ENCODE measurements around the gene LRBA. TPM values are rescaled to one million over a fixed set of nuclear protein-coding genes. Genes with fewer than 3 reads are reported as not detected.

The LRBA gene
- total and polyA plus RNA-seq, 2 of the 4 experiments (the other 2 are of a cell fraction) = 10.2 to 51.6 TPM

DNA sequence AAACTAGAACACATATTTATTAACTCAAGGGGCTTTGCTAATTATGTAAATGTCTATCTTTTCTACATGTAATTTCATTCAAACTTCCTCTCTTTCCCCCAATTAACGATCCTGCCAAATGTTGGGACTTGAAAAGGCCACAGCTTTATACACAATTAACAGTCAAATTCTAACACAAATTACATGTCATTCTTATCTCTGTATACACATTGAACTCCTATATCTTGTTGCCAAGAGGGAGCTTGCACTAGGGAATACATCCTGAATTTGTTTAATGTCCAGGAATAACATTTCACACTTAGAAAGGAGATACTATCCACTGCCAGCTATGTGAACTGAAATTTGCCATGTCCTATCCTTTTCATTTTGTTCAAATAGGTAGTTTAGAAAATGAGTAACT lies 472.0 kb downstream of the LRBA start:
- no peak for TF ChIP-seq RCOR1 (IDR thresholded peaks at IDR 0.05; ENCODE audit: insufficient replicate concordance, low read length)
- TF ChIP-seq FOS (IDR thresholded peaks at IDR 0.05; ENCODE audit: low read depth, low read length) = no peak
- TF ChIP-seq, protein P1, sequence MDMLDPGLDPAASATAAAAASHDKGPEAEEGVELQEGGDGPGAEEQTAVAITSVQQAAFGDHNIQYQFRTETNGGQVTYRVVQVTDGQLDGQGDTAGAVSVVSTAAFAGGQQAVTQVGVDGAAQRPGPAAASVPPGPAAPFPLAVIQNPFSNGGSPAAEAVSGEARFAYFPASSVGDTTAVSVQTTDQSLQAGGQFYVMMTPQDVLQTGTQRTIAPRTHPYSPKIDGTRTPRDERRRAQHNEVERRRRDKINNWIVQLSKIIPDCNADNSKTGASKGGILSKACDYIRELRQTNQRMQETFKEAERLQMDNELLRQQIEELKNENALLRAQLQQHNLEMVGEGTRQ (IDR thresholded peaks at IDR 0.05; ENCODE audit: low read depth, low read length) = no peak
- TF ChIP-seq NFE2L2 (IDR thresholded peaks at IDR 0.05; ENCODE audit: low read depth, low read length) = no peak
- no peak for TF ChIP-seq MAFK (IDR thresholded peaks at IDR 0.05; ENCODE audit: low read depth, low read length)
- TF ChIP-seq SMC3 (IDR thresholded peaks at IDR 0.05; ENCODE audit: low read depth, low read length) = no peak
- TF ChIP-seq BHLHE40 (IDR thresholded peaks at IDR 0.05; ENCODE audit: low read depth, low read length) = no peak
- no peak for TF ChIP-seq CHD1 (IDR thresholded peaks at IDR 0.05; ENCODE audit: low read depth, low read length)
- TF ChIP-seq, protein P2, sequence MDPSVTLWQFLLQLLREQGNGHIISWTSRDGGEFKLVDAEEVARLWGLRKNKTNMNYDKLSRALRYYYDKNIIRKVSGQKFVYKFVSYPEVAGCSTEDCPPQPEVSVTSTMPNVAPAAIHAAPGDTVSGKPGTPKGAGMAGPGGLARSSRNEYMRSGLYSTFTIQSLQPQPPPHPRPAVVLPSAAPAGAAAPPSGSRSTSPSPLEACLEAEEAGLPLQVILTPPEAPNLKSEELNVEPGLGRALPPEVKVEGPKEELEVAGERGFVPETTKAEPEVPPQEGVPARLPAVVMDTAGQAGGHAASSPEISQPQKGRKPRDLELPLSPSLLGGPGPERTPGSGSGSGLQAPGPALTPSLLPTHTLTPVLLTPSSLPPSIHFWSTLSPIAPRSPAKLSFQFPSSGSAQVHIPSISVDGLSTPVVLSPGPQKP (IDR thresholded peaks at IDR 0.05; ENCODE audit: borderline replicate concordance, low read depth, low read length) = no peak
- no peak overlapping the region for H3K4me2 ChIP-seq (ENCODE audit: low read depth, low read length)

More for the DNA sequence above, 472.0 kb downstream of the LRBA start:
- no peak for DNase-seq
- Histone ChIP-seq H3K79me1 (ENCODE audit: low read depth in 1 of 2, low read length in 2 of 2) (no peaks in the 10 kb centered on the region), H4K91ac (ENCODE audit: insufficient read depth, low read depth, low read length) (no peak overlapping the region), H3K36me3 (ENCODE audit: control insufficient read depth, insufficient read depth, low read length) (no peaks in the 10 kb centered on the region), H2BK5ac (ENCODE audit: low read depth, low read length, poor library complexity, severe bottlenecking) (no peak overlapping the region), H3K18ac (ENCODE audit: low read depth, low read length) (no peak overlapping the region), H4K8ac (ENCODE audit: low read depth in 2 of 2, low read length in 2 of 2) (no peak overlapping the region), H3K4me3 (ENCODE audit: insufficient read depth, low read depth, low read length) (no peak overlapping the region), H3K27me3 (ENCODE audit: control insufficient read depth, insufficient read depth, low read length) (no peaks in the 10 kb centered on the region), H3K9ac (ENCODE audit: low read depth, low read length) (no peak overlapping the region), H3K4ac (ENCODE audit: low read depth, low read length) (no peak overlapping the region), H2BK120ac (ENCODE audit: low read depth, low read length) (no peak overlapping the region), H2BK20ac (ENCODE audit: low read depth, low read length) (no peak overlapping the region), H3K23ac (ENCODE audit: low read depth, low read length) (no peak overlapping the region), H3K4me1 (ENCODE audit: control insufficient read depth, insufficient read depth, low read length) (no peaks in the 10 kb centered on the region), H2AK9ac (replicated peaks; ENCODE audit: low read depth, low read length, poor library complexity) (no peak overlapping the region), H3K14ac (replicated peaks; ENCODE audit: low read depth, low read length) (no peak overlapping the region), H2AFZ (replicated peaks; ENCODE audit: low read length, poor library complexity) (no peak overlapping the region), H3K9me1 (ENCODE audit: insufficient read depth, low read length) (no peaks in the 10 kb centered on the region), H3K27ac (ENCODE audit: insufficient read depth, low read length) (no peak overlapping the region), H4K5ac (ENCODE audit: low read depth, low read length) (no peak overlapping the region), H2BK15ac (ENCODE audit: low read depth, low read length) (no peak overlapping the region), H2AK5ac (ENCODE audit: low read depth, low read length) (no peak overlapping the region), H3K56ac (ENCODE audit: extremely low read depth, insufficient read depth, low read length) (no peak overlapping the region), H4K20me1 (ENCODE audit: insufficient read depth, low read length) (no peaks in the 10 kb centered on the region), H3K9me3 (ENCODE audit: control insufficient read depth, insufficient read depth, low read length) (no peaks in the 10 kb centered on the region)
- dilution Hi-C loops (cut with HindIII; ENCODE audit: low sequenced_read_pairs, unreplicated experiment) = no loop called here
- intact Hi-C loops (cut with micrococcal nuclease) = no loop called here
- no TSS peak for BruUV-seq (replicated peaks)
- in situ Hi-C loops (cut with MboI; ENCODE audit: low sequenced_read_pairs) = no loop called here
- POLR2A ChIA-PET (ENCODE audit: unreplicated experiment) = no interaction called here
- no CpG with 5 or more reads among the region's 1 CpG for WGBS, 2 experiments (ENCODE audit: extremely low coverage in 2 of 2, insufficient read length in 1 of 2)
- ATAC-seq (ENCODE audit: low read depth) = no peak
- CTCF ChIA-PET = no interaction called here
